GM19043 (cell line): ENCODE results near the gene FST.

ENCODE experiments used
- ATAC-seq: cut with Tn5 transposase; IDR thresholded peaks from one replicate; pipeline ENCODE4 v1.9.1; 2021; ENCODE audit warnings: low read depth; ENCODE audit not compliant: unreplicated experiment

The FST gene, protein sequence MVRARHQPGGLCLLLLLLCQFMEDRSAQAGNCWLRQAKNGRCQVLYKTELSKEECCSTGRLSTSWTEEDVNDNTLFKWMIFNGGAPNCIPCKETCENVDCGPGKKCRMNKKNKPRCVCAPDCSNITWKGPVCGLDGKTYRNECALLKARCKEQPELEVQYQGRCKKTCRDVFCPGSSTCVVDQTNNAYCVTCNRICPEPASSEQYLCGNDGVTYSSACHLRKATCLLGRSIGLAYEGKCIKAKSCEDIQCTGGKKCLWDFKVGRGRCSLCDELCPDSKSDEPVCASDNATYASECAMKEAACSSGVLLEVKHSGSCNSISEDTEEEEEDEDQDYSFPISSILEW

GRCh38 chr5:53480416-53481158, at the start of gene FST:
Gene FST (plus strand): TSS chr5:53480629. CDS start chr5:53480792, 163 bp downstream.
- ATAC-seq: no peak

DNA sequence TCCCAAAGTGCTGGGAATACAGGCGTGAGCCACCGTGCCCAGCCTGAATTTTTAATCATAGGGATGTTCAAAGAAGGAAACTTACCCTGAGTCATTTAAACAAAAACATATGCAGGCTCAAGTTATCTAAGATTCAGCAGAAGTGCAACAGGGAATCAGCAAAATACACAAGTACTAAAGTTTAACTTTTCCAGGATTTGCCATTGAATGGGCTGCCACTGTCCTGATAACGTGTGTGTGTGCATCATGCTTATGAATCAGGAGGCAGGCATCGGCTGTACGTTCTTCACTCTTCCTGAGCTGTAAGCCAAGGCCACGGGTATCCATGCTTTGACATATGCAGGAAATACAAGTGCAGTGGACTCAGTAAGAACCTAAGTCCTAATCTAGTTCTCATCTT, 48.8 kb upstream of the FST start:
- no peak for ATAC-seq

- ATAC-seq: no peak
Measured at GRCh38 chr5:53433026-53433425, 47.4 kb upstream of the FST start.

DNA sequence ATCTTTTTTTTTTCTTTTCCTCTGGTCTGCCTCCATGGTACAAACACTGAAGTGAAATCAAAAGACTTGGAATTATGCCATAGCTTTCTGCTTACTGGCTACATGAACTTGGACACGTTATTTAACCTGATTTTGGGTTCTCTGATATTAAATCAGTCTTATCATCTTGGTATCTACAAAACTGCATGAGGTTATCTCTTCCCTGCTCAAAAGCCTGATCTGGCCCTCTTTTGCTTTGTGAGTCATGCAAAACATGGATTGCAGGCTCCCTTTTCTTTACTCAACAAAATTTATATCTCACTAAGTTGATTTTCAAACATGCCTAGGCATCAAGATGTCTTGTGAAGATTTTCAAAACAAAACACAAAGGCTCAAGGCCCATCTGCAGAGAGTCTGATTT, 45.9 kb upstream of the FST start:
- ATAC-seq: no peak

DNA sequence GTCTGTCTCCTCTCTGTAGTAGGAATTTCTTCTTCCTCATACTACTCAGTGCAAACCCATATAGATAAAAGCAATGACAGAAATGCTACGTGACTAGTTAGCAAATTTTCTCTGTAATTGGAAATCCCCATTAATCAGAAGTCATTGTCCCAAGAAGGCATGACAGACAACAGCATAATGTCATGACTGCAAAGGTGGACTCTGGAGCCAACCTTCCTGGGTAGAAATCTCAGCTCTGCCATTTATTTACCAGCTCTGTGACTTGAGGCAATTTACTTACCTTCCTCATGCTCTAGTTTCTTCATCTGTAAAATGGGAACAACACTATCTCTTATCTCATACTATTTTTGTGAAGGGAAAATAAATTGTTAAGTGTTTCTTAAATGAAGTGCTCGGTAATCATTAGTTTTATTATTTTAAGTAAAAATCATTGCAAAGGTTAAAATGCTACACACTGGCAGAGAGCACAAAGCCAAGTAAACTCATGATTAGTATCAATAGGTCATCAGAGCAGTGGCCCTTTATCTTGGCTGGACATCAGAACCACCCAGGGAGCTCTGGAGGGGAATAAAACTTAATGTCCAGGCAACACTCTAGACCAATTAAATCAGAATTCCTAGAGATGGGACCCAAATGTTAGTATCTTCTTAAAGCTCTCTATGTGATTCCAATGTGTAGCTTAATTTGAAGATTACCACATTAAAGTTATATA, 43.8 kb upstream of the FST start:
- no peak for ATAC-seq

GRCh38 chr5:53438079-53438478, 42.4 kb upstream of the FST start:
- no peak for ATAC-seq

DNA sequence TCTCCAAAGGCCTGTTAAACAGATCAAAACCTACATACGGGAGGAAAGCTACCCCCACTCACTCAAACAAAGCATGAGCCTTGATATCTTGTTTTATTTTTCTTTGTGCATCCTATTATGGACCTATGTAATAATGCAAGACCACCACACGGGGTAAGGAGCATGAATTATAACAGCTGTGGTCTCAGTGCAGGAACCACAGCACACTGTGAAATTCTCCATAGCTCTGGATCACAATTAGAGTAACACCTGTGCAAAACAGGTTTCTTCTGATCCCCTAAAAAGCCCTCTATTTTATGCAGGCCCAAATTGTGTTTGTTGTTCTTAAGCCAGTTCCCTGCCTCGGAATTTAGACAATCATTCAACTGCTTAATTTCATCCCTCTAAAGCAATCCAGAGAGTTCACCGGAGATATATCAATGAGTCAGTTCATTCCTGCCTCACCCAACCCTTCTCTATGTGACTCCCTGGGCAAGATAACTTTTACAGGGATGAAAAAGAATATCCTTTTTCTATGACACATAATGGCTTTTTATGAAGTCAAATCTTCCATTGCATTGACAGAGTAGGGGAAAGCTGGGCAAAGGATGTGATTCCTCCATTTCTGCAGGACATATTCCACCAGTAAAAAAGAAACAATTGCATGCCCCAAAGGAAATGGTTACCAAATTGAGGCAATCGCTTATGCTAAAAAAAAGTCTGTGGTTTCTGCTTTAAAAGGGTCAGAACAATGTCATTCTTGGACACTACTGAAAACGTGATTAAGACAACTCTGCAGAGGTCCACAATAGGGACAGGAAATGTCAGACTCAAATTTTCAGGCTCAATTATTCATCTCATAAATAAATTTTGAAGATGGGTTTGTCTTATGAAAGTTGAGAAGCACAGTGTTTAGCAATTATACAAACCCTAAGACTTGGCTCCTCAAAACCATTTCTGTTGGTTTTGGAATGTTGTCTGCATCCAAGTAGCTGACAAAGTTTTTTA, 41.6 kb upstream of the FST start:
- no peak for ATAC-seq

- ATAC-seq: no peak
Measured at GRCh38 chr5:53442961-53443360, 37.5 kb upstream of the FST start.

DNA sequence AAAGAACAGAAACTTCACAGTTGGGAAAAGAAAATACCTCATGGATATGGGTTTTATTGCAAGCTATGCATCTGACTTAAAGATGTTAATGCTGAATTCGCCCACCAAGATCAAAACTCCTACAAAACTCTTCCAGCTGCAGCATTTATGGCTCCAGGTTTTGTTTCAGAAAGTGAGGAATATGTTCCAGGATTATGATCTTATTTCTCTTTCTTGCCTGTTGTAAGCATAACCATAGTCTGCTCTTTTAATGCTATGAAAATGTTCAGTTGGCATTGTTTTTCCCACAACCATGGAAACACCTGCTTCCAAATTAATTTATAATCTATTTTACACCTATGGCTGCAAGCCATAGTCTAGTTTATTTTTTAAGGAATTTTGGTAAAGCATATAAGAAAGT, 34.9 kb upstream of the FST start:
- ATAC-seq: no peak

DNA sequence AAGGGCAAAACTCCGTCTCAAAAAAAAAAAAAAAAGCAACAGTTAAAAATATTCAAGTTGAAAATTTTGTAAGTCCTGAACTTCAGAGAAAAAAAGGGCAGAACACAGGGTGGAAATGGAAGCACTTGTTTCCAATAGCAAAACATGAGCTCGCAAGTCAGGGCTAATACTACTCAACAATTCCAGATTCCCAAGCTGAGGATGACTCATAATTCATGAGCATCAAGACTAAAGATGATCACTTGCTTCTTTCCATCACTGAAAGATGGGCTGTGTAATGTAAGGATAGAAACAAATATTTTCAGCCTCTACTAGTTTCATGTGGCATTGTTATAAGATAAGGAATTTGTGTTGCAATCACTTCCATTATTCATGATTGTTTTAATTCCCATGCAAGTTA, 33.5 kb upstream of the FST start:
- ATAC-seq: no peak

GRCh38 chr5:53448851-53449250, 31.6 kb upstream of the FST start:
- no peak for ATAC-seq

DNA sequence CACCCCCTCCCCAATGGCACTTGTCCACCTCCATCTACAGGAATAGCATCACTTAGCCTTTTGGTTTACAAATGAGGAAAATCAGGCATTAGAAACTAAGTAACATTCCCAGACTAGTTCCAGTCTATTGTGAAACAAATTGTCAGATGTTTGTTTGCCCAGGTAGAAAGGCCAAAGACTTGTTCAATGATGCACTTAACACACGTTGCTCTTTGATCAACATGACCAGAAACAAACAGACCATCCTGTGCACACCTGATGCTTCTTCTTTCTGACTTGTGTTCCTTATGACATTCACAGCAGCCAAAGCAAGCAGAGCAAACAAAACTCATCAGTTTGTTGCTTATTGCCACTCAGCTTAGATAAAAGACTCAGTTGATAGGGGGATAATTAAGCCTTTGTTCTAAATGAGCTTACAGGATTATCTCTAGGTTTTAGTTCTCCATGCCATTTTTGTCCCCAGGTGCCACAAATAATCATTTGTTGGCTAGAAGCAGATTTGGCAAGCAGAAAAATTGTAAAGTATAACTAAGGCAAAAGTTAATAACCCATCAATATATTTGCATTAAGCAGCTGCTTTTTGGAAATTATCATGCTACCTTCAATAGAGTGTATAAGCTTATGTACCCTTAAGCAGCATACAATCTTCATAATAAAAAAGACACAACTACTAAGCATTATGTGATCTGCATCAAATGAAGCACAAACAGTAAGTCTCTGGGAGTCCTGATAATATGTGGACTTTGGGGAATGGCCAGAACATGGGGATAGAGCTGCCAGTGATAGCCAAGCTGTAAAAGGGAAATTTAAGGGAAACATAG, 26.3 kb upstream of the FST start:
- ATAC-seq: no peak

GRCh38 chr5:53454719-53455000, 25.8 kb upstream of the FST start:
- ATAC-seq: no peak

- ATAC-seq: no peak
Measured at GRCh38 chr5:53456366-53456765, 24.1 kb upstream of the FST start.

- no peak for ATAC-seq
Measured at GRCh38 chr5:53463909-53464621, 16.4 kb upstream of the FST start.

DNA sequence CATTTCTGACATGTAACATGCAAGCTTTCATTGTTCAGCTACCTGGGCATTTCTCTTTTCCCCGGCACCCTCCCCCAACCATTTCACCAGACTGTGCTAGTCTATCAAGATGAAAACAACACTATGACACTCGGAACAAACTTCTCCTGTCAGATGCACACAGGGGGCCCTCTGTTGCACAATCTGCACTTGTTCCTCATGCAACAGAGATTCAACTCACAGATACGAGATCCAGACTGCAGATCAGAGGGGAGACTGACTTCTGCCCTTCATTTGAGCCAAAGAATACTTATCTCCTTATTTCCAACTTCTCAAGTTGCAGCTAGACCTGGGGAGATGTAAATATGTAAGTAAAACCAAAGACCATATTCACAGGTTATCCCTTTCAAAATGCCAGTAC, 15.7 kb upstream of the FST start:
- no peak for ATAC-seq

- no peak for ATAC-seq
Measured at GRCh38 chr5:53469946-53470687, 10.3 kb upstream of the FST start.

GRCh38 chr5:53472279-53472678, 8.2 kb upstream of the FST start:
- no peak for ATAC-seq
